Spleen (tissue), 11 donors: ENCODE measurements around the gene BBS9. TPM values are rescaled to one million over a fixed set of nuclear protein-coding genes. Genes with fewer than 3 reads are reported as not detected.

Experiments
- DNase-seq: peaks from one replicate; pipeline ENCODE4 v3.0.0-alpha.2; 2020
- H3K27ac ChIP-seq, 8 donors: fragments of 200-600 bp; sonication (generic) in 7 of 8; 1 replicate in 4 of 8; 2 replicates in 4 of 8; pipeline versions ENCODE4 v1.5.0 to v1.8.0; 2016 to 2021; ENCODE audit warnings: inconsistent platforms in 4 of 8, mild to moderate bottlenecking in 4 of 8, moderate library complexity in 1 of 8
- H3K27me3 ChIP-seq, 7 donors: fragments of 200-600 bp; sonication (generic) in 6 of 7; replicated peaks in 1 of 7; 1 replicate in 4 of 7; 2 replicates in 3 of 7; pipeline versions ENCODE4 v1.5.0 to v1.8.0; 2016 to 2021; ENCODE audit warnings: inconsistent platforms in 3 of 7, mild to moderate bottlenecking in 1 of 7
- H3K36me3 ChIP-seq, 6 donors: fragments of 200-600 bp; sonication (generic) in 5 of 6; 1 replicate in 4 of 6; 2 replicates in 2 of 6; pipeline versions ENCODE4 v1.5.0 to v1.8.0; 2016 to 2021; ENCODE audit warnings: inconsistent platforms in 2 of 6
- H3K4me1 ChIP-seq, 6 donors: fragments of 200-600 bp; sonication (generic) in 5 of 6; 1 replicate in 3 of 6; 2 replicates in 3 of 6; pipeline versions ENCODE4 v1.5.0 to v1.8.0; 2016 to 2021; ENCODE audit warnings: inconsistent platforms in 3 of 6
- H3K4me3 ChIP-seq, 8 donors: fragments of 200-600 bp; sonication (generic) in 7 of 8; 1 replicate in 4 of 8; 2 replicates in 4 of 8; pipeline versions ENCODE4 v1.5.0 to v1.8.0; 2016 to 2021; ENCODE audit warnings: inconsistent platforms in 4 of 8, mild to moderate bottlenecking in 4 of 8, moderate library complexity in 2 of 8
- H3K9me3 ChIP-seq, 8 donors: fragments of 200-600 bp; sonication (generic) in 7 of 8; 1 replicate in 4 of 8; 2 replicates in 4 of 8; pipeline versions ENCODE4 v1.5.0 to v1.8.0; 2016 to 2021; ENCODE audit warnings: inconsistent platforms in 4 of 8
- CTCF ChIP-seq, 11 experiments: fragments of 200-600 bp in 7 of 11; fragments of 450-650 bp in 4 of 11; sonication (generic) in 4 of 11; IDR thresholded peaks in 8 of 11; conservative IDR thresholded peaks in 3 of 11; 1 replicate in 7 of 11; 2 replicates in 4 of 11; pipeline versions ENCODE4 v1.4.0 to v1.8.0; 2016 to 2021; ENCODE audit warnings: antibody characterized with exemption in 11 of 11, inconsistent platforms in 4 of 11, mild to moderate bottlenecking in 1 of 11
- POLR2A ChIP-seq, 3 donors: fragments of 450-650 bp; IDR thresholded peaks; one replicate each; pipeline ENCODE4 v1.5.1; 2017; ENCODE audit warnings: antibody characterized with exemption in 3 of 3, mild to moderate bottlenecking in 1 of 3
- POLR2AphosphoS5 ChIP-seq, 3 donors: sonication (generic); formaldehyde crosslinking; IDR thresholded peaks; one replicate each; pipeline ENCODE4 v1.5.1; 2017; ENCODE audit warnings: antibody characterized with exemption in 3 of 3
- WGBS, 5 donors: extraction: QIAGEN DNeasy Blood & Tissue Kit in 3 of 5; methylation state at CpG; one replicate each; pipeline versions ENCODE4 v1.1.5 to v1.1.7; 2013 to 2018; 5-methylcytosine and 5-hydroxymethylcytosine counted together
- intact Hi-C: fragments of 100-400 bp; cut with DNase I; formaldehyde crosslinking; loops from one replicate; pipeline ENCODE4 v1.15.0; 2023; ENCODE audit warnings: low total_unique reads
- polyA plus RNA-seq, 3 donors: library from polyadenylated mRNA; stranded (reverse); fragments of 200-250 nt; gene quantifications; one replicate each; pipeline ENCODE4 v1.2.1, GENCODE V29; 2013
- total RNA-seq, 7 donors: library from RNA; depleted of rRNA in 3 of 7; stranded (reverse); fragments of >200 nt in 3 of 7; fragmentation: NEBNext Ultra II Directional in 4 of 7; extraction: Animal tissue kit (Norgen Biotek cat#: 25700) in 4 of 7; gene quantifications; one replicate each; pipeline versions ENCODE4 v1.1.0 to v1.2.1, GENCODE V29; 2016 to 2021
- donor health status: healthy with polysubstance abuse.
- donor health status: DM: no; HTN: no; CAD: no; lungs with moderate emphysema.
- donor health status: DM: no; HTN: no; CAD: no.
- donor health status: Bipolar disorder and iron deficiency.
- donor health status: healthy.
- donor health status: DM: no; HTN: no; CAD: no.
- donor health status: DM: yes; HTN: yes; CAD: no.

BBS9 gene
- total and polyA plus RNA-seq, 10 donors, result 2.3 to 44.1 (median 25.3) TPM

DNA sequence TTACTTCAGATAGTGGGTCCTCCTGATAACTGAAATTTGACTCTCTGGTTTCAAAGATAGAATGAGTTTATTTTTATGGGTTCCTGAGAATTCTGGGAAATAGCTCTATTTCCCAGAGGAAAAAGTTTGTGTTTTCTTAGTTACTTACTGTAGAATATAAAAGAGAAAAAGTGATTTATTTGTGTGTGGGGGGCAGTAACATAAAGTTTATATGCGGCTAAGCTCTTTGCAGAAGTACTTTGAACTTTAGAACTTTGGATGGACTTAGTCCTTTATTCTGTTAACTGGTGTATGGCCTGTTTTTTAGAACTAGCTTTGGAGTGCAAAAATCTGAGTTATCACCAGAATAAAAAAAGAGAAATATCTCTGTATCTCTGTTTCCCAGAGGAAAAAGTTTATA lies 157.1 kb downstream of the BBS9 start:
- Histone ChIP-seq H3K27ac (no peak overlapping the region), H3K4me3 (no peak overlapping the region), H3K4me1 (no peaks in the 10 kb centered on the region), H3K27me3 (no peaks in the 10 kb centered on the region), H3K9me3 (peaks cover 0 to 39% (median 25%) of the 10 kb centered on the region in 8 donors), H3K36me3 (peaks cover 0 to 32% (median 0%) of the 10 kb centered on the region in 6 donors)
- no peak for TF ChIP-seq POLR2A (IDR thresholded peaks at IDR 0.05)
- TF ChIP-seq POLR2AphosphoS5 (IDR thresholded peaks at IDR 0.05), result no peak
- TF ChIP-seq CTCF (IDR thresholded peaks at IDR 0.05 in 8 of 11, conservative IDR thresholded peaks at IDR 0.05 in 3 of 11), result no peak
- WGBS, 5 donors, result 85 to 95% (median 89%) methylated on average over 1 of the region's 1 CpG
- intact Hi-C loops, result no loop called here
- DNase-seq, result no peak

- Histone ChIP-seq H3K27ac (no peak overlapping the region), H3K27me3 (no peaks in the 10 kb centered on the region), H3K9me3 (peaks cover 0 to 39% (median 24%) of the 10 kb centered on the region in 8 donors), H3K4me1 (no peaks in the 10 kb centered on the region), H3K36me3 (peaks cover 0 to 32% (median 0%) of the 10 kb centered on the region in 6 donors), H3K4me3 (no peak overlapping the region)
- DNase-seq, result no peak
- TF ChIP-seq CTCF (IDR thresholded peaks at IDR 0.05 in 8 of 11, conservative IDR thresholded peaks at IDR 0.05 in 3 of 11) (no peak), POLR2A (IDR thresholded peaks at IDR 0.05) (no peak), POLR2AphosphoS5 (IDR thresholded peaks at IDR 0.05) (no peak)
- WGBS, 5 donors, result 96 to 98% (median 96%) methylated on average over 3 of the region's 3 CpGs
- intact Hi-C loops, result no loop called here
Observed at GRCh38 chr7:33287738-33288137, 158.4 kb downstream of the BBS9 start.

GRCh38 chr7:33298848-33299247 lies 169.5 kb downstream of the BBS9 start:
- Histone ChIP-seq H3K27me3 (no peaks in the 10 kb centered on the region), H3K36me3 (peaks cover 0 to 17% (median 0%) of the 10 kb centered on the region in 6 donors), H3K9me3 (peaks cover 3 to 55% (median 43%) of the 10 kb centered on the region in 8 donors), H3K27ac (no peak overlapping the region), H3K4me3 (no peak overlapping the region), H3K4me1 (no peaks in the 10 kb centered on the region)
- no peak for DNase-seq
- 90 to 99% (median 97%) methylated on average over 2 of the region's 2 CpGs for WGBS, 5 donors
- TF ChIP-seq CTCF (IDR thresholded peaks at IDR 0.05 in 8 of 11, conservative IDR thresholded peaks at IDR 0.05 in 3 of 11) (no peak), POLR2A (IDR thresholded peaks at IDR 0.05) (no peak), POLR2AphosphoS5 (IDR thresholded peaks at IDR 0.05) (no peak)
- intact Hi-C loops, result no loop called here

- Histone ChIP-seq H3K27me3 (no peaks in the 10 kb centered on the region), H3K9me3 (peaks cover 3 to 61% (median 43%) of the 10 kb centered on the region in 8 donors), H3K36me3 (peaks cover 0 to 23% (median 0%) of the 10 kb centered on the region in 6 donors), H3K27ac (no peak overlapping the region), H3K4me3 (no peak overlapping the region), H3K4me1 (no peaks in the 10 kb centered on the region)
- DNase-seq, result no peak
- intact Hi-C loops, result no loop called here
- TF ChIP-seq POLR2A (IDR thresholded peaks at IDR 0.05), result no peak
- TF ChIP-seq CTCF (IDR thresholded peaks at IDR 0.05 in 8 of 11, conservative IDR thresholded peaks at IDR 0.05 in 3 of 11), result no peak
- no peak for TF ChIP-seq POLR2AphosphoS5 (IDR thresholded peaks at IDR 0.05)
- 85 to 93% (median 87%) methylated on average over 2 of the region's 2 CpGs for WGBS, 5 donors
Observed at GRCh38 chr7:33299425-33299824, 170.1 kb downstream of the BBS9 start.
